ENCODE data around the gene ELP1.

DNA sequence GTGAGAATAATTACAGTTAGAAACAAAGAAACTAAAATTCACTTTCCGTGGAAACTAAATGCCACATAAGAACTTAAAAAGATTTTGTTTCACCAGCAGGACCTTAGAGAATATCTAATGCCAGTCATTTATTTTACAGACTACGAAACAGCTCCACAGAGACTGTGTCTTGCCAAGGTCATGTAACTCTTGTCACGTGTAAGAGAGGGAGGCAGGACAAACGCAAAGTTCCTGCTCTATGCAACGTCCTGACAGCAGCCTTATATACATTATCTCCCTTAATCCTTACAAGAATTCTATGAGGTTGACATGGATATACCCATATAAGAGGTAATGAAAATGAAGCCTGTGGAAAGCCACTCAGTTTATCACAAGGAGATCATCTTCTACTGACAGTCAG, 40.0 kb upstream of the ELP1 start:
- TF ChIP-seq, protein P1, sequence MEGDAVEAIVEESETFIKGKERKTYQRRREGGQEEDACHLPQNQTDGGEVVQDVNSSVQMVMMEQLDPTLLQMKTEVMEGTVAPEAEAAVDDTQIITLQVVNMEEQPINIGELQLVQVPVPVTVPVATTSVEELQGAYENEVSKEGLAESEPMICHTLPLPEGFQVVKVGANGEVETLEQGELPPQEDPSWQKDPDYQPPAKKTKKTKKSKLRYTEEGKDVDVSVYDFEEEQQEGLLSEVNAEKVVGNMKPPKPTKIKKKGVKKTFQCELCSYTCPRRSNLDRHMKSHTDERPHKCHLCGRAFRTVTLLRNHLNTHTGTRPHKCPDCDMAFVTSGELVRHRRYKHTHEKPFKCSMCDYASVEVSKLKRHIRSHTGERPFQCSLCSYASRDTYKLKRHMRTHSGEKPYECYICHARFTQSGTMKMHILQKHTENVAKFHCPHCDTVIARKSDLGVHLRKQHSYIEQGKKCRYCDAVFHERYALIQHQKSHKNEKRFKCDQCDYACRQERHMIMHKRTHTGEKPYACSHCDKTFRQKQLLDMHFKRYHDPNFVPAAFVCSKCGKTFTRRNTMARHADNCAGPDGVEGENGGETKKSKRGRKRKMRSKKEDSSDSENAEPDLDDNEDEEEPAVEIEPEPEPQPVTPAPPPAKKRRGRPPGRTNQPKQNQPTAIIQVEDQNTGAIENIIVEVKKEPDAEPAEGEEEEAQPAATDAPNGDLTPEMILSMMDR (conservative IDR thresholded peaks at IDR 0.05; ENCODE audit: low read depth, low read length): no peak
- TF ChIP-seq EZH2phosphoT487 (IDR thresholded peaks at IDR 0.05; ENCODE audit: borderline replicate concordance, low read length) (no peak), EZH2 (IDR thresholded peaks at IDR 0.05; ENCODE audit: low read length, unreplicated experiment) (no peak)

Data from PC-3 (cell line).